HG03520 (cell line): ENCODE results near the gene PDZRN3.
A peak's percentile ranks its signal among the peaks of the same experiment; 100 is the strongest.

Experiments
- ATAC-seq: cut with Tn5 transposase; IDR thresholded peaks from one replicate; pipeline ENCODE4 v1.9.1; 2021; ENCODE audit warnings: mild to moderate bottlenecking, moderate library complexity; ENCODE audit not compliant: unreplicated experiment

PDZRN3 gene

GRCh38 chr3:73529308-73530021 lies 95.3 kb downstream of the PDZRN3 start:
- no peak for ATAC-seq

GRCh38 chr3:73525591-73525990 lies 99.2 kb downstream of the PDZRN3 start:
- ATAC-seq: no peak

GRCh38 chr3:73523661-73524060 lies 101.1 kb downstream of the PDZRN3 start:
- no peak for ATAC-seq

- no peak for ATAC-seq
These were observed 102.9 kb downstream of the PDZRN3 start for GRCh38 chr3:73521734-73522336.

- ATAC-seq: no peak
These were observed 103.7 kb downstream of the PDZRN3 start for GRCh38 chr3:73520931-73521461.

GRCh38 chr3:73516631-73517030 lies 108.1 kb downstream of the PDZRN3 start:
- ATAC-seq: no peak

GRCh38 chr3:73513260-73513659 lies 111.5 kb downstream of the PDZRN3 start:
- ATAC-seq: no peak

GRCh38 chr3:73511571-73512525 lies 112.9 kb downstream of the PDZRN3 start:
- ATAC-seq: no peak

GRCh38 chr3:73510784-73511183 lies 114.0 kb downstream of the PDZRN3 start:
- ATAC-seq: no peak

GRCh38 chr3:73510334-73510733 lies 114.4 kb downstream of the PDZRN3 start:
- ATAC-seq: no peak

GRCh38 chr3:73509816-73510215 lies 114.9 kb downstream of the PDZRN3 start:
- ATAC-seq: no peak

GRCh38 chr3:73509066-73509465 lies 115.7 kb downstream of the PDZRN3 start:
- ATAC-seq: no peak

- peak; percentile 53 for ATAC-seq
These were observed 116.3 kb downstream of the PDZRN3 start for GRCh38 chr3:73508330-73508954.

- ATAC-seq: no peak
These were observed 119.9 kb downstream of the PDZRN3 start for GRCh38 chr3:73504852-73505251.

- no peak for ATAC-seq
These were observed 120.5 kb downstream of the PDZRN3 start for GRCh38 chr3:73504239-73504638.

GRCh38 chr3:73503781-73504180 lies 121.0 kb downstream of the PDZRN3 start:
- ATAC-seq: peak; percentile 45

GRCh38 chr3:73502609-73503583 lies 121.8 kb downstream of the PDZRN3 start:
- ATAC-seq: peak; percentile 67

GRCh38 chr3:73500321-73500720 lies 124.4 kb downstream of the PDZRN3 start:
- ATAC-seq: no peak

- ATAC-seq: peak; percentile 51
These were observed 125.0 kb downstream of the PDZRN3 start for GRCh38 chr3:73499787-73500186.
